Measurements from ENCODE around the gene LRPAP1.

DNA sequence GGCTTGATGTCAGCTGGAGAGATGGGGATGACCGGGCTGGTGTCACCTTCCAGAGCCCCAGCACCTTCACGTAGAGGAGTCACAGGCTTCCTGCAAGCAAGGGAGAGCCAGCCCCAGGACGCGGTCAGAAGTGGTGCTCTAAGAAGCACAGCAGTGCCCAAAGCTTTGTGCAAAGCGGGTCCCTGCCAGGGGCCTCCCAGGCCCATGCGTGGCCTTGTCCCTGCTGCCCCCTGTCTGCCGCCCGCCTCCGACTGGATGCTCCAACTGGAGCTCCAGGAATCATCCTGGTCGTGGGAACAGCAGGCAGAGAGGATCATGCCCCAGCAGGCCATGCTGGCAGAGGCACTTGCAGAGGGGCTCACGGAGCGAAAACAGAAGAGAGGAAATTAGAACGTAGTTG, 40.1 kb upstream of the LRPAP1 start:
- TF ChIP-seq POLR2A (IDR thresholded peaks at IDR 0.05; ENCODE audit: low read length): no peak
- no peak for TF ChIP-seq GATA1 (IDR thresholded peaks at IDR 0.05; ENCODE audit: low read depth, low read length)
